H1 (cell line): ENCODE data around the gene DGKH. TPM values are rescaled to one million over a fixed set of nuclear protein-coding genes. Genes with fewer than 3 reads are reported as not detected.

Experiments
- FOSL1 ChIP-seq: IDR thresholded peaks from 2 replicates; pipeline ENCODE4 v1.6.1; 2011; ENCODE audit warnings: mild to moderate bottlenecking, low read depth, low read length, moderate library complexity; ENCODE audit not compliant: insufficient read depth
- GABPA ChIP-seq: IDR thresholded peaks from 2 replicates; pipeline ENCODE4 v1.6.1; 2011; ENCODE audit warnings: mild to moderate bottlenecking, low read length, moderate library complexity, borderline replicate concordance; ENCODE audit not compliant: insufficient read depth
- KDM1A ChIP-seq: fragments of 200-600, 300-600 bp; sonication (generic); IDR thresholded peaks from 2 replicates; pipeline ENCODE4 v1.7.1; 2016; ENCODE audit warnings: mild to moderate bottlenecking, low read length, borderline replicate concordance
- MAFK ChIP-seq: IDR thresholded peaks from 2 replicates; pipeline ENCODE4 v1.6.1; 2012; ENCODE audit warnings: low read depth, mild to moderate bottlenecking, improper control_type of control experiment, low read length
- NRF1 ChIP-seq: IDR thresholded peaks from 2 replicates; pipeline ENCODE4 v1.6.1; 2011; ENCODE audit warnings: mild to moderate bottlenecking, low read depth, low read length, improper control_type of control experiment
- PHF8 ChIP-seq: fragments of 200-600 bp; sonication (generic); conservative IDR thresholded peaks from 2 replicates; pipeline ENCODE4 v1.7.1; 2012; ENCODE audit warnings: low read depth, mild to moderate bottlenecking, inconsistent platforms, low read length, moderate library complexity
- SRF ChIP-seq: IDR thresholded peaks from 2 replicates; pipeline ENCODE4 v1.6.1; 2011; ENCODE audit warnings: mild to moderate bottlenecking, low read depth, low read length, moderate library complexity
- TAF7 ChIP-seq: optimal IDR thresholded peaks from 2 replicates; pipeline ENCODE3; 2011; ENCODE audit warnings: low read depth, mild to moderate bottlenecking, inconsistent platforms, low read length, moderate library complexity, borderline replicate concordance
- ZNF274 ChIP-seq: IDR thresholded peaks from 2 replicates; pipeline ENCODE4 v1.7.0; 2012; ENCODE audit warnings: low read length, borderline replicate concordance; ENCODE audit errors: extremely low read depth
- polyA plus RNA-seq, 7 experiments: library from polyadenylated mRNA; depleted of rRNA in 3 of 7; stranded (reverse) in 5 of 7; unstranded in 2 of 7; fragments of >200 nt in 5 of 7; fragments of 200-250 nt in 2 of 7; gene quantifications; 1 replicate in 5 of 7; 2 replicates in 1 of 7; 4 replicates in 1 of 7; pipeline versions ENCODE4 v1.2.1 to v1.2.3, GENCODE V29; 2011 to 2013; ENCODE audit warnings: missing spikeins in 2 of 7, mixed read lengths in 2 of 7
- total RNA-seq: library from RNA; stranded (reverse); fragmentation: NEBNext Ultra II Directional; extraction: Animal tissue kit (Norgen Biotek cat#: 25700); gene quantifications from 2 replicates; pipeline ENCODE4 v1.2.1, GENCODE V29; 2021
- TF ChIP-seq, protein P1 (sequence below): fragments of 300-600 bp; sonication (generic); IDR thresholded peaks from 2 replicates; pipeline ENCODE4 v1.7.1; 2012; ENCODE audit warnings: low read length, moderate library complexity, mild to moderate bottlenecking, inconsistent platforms; ENCODE audit not compliant: insufficient replicate concordance
- TF ChIP-seq, protein P2 (sequence below): IDR thresholded peaks from 2 replicates; pipeline ENCODE4 v1.6.1; 2011; ENCODE audit warnings: low read length, improper control_type of control experiment

DGKH gene
- total and polyA plus RNA-seq, 2 of the 8 experiments (the other 6 are each of a cell fraction or from before 2014, with no cell fraction given) = 2.1 to 7.9 TPM

DNA sequence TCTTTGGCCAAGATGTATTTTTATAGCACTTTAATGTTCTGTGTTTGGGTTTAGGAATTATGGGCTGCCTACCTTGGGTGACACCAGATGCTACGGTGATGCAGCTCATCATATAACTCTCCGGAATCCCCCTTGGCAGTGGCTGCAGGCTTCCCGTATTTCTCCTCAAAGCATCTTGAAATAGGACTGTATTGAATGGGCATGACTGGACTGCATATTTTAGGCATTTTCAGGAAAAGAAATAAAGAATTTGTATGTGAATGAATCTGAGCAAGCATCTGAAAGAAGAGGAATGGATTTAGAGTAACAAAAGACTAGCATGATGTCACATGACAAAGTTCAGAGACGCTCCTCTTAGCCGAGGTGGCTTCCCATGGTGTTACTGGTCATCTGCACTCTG lies 70.6 kb downstream of the DGKH start (continued):
- TF ChIP-seq, protein P1, sequence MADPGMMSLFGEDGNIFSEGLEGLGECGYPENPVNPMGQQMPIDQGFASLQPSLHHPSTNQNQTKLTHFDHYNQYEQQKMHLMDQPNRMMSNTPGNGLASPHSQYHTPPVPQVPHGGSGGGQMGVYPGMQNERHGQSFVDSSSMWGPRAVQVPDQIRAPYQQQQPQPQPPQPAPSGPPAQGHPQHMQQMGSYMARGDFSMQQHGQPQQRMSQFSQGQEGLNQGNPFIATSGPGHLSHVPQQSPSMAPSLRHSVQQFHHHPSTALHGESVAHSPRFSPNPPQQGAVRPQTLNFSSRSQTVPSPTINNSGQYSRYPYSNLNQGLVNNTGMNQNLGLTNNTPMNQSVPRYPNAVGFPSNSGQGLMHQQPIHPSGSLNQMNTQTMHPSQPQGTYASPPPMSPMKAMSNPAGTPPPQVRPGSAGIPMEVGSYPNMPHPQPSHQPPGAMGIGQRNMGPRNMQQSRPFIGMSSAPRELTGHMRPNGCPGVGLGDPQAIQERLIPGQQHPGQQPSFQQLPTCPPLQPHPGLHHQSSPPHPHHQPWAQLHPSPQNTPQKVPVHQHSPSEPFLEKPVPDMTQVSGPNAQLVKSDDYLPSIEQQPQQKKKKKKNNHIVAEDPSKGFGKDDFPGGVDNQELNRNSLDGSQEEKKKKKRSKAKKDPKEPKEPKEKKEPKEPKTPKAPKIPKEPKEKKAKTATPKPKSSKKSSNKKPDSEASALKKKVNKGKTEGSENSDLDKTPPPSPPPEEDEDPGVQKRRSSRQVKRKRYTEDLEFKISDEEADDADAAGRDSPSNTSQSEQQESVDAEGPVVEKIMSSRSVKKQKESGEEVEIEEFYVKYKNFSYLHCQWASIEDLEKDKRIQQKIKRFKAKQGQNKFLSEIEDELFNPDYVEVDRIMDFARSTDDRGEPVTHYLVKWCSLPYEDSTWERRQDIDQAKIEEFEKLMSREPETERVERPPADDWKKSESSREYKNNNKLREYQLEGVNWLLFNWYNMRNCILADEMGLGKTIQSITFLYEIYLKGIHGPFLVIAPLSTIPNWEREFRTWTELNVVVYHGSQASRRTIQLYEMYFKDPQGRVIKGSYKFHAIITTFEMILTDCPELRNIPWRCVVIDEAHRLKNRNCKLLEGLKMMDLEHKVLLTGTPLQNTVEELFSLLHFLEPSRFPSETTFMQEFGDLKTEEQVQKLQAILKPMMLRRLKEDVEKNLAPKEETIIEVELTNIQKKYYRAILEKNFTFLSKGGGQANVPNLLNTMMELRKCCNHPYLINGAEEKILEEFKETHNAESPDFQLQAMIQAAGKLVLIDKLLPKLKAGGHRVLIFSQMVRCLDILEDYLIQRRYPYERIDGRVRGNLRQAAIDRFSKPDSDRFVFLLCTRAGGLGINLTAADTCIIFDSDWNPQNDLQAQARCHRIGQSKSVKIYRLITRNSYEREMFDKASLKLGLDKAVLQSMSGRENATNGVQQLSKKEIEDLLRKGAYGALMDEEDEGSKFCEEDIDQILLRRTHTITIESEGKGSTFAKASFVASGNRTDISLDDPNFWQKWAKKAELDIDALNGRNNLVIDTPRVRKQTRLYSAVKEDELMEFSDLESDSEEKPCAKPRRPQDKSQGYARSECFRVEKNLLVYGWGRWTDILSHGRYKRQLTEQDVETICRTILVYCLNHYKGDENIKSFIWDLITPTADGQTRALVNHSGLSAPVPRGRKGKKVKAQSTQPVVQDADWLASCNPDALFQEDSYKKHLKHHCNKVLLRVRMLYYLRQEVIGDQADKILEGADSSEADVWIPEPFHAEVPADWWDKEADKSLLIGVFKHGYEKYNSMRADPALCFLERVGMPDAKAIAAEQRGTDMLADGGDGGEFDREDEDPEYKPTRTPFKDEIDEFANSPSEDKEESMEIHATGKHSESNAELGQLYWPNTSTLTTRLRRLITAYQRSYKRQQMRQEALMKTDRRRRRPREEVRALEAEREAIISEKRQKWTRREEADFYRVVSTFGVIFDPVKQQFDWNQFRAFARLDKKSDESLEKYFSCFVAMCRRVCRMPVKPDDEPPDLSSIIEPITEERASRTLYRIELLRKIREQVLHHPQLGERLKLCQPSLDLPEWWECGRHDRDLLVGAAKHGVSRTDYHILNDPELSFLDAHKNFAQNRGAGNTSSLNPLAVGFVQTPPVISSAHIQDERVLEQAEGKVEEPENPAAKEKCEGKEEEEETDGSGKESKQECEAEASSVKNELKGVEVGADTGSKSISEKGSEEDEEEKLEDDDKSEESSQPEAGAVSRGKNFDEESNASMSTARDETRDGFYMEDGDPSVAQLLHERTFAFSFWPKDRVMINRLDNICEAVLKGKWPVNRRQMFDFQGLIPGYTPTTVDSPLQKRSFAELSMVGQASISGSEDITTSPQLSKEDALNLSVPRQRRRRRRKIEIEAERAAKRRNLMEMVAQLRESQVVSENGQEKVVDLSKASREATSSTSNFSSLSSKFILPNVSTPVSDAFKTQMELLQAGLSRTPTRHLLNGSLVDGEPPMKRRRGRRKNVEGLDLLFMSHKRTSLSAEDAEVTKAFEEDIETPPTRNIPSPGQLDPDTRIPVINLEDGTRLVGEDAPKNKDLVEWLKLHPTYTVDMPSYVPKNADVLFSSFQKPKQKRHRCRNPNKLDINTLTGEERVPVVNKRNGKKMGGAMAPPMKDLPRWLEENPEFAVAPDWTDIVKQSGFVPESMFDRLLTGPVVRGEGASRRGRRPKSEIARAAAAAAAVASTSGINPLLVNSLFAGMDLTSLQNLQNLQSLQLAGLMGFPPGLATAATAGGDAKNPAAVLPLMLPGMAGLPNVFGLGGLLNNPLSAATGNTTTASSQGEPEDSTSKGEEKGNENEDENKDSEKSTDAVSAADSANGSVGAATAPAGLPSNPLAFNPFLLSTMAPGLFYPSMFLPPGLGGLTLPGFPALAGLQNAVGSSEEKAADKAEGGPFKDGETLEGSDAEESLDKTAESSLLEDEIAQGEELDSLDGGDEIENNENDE = no peak
- TF ChIP-seq KDM1A (no peak), ZNF274 (no peak), GABPA (no peak), NRF1 (no peak), SRF (no peak), FOSL1 (no peak), TAF7 (no peak), PHF8 (no peak), MAFK (no peak)
- TF ChIP-seq, protein P2, sequence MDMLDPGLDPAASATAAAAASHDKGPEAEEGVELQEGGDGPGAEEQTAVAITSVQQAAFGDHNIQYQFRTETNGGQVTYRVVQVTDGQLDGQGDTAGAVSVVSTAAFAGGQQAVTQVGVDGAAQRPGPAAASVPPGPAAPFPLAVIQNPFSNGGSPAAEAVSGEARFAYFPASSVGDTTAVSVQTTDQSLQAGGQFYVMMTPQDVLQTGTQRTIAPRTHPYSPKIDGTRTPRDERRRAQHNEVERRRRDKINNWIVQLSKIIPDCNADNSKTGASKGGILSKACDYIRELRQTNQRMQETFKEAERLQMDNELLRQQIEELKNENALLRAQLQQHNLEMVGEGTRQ = no peak
